ENCODE data around the gene RAB35. TPM values are rescaled to one million over a fixed set of nuclear protein-coding genes. Genes with fewer than 3 reads are reported as not detected.

RAB35 gene
- total RNA-seq, 4 donors from 2014 or later = 31.5 to 39.5 (median 33.8) TPM

GRCh38 chr12:120086801-120087621, 29.5 kb downstream of the RAB35 start:
- intact Hi-C loops (cut with DNase I; ENCODE audit: low total_unique reads) = no loop called here
- H3K4me3 ChIP-seq (ENCODE audit: low read depth, poor library complexity, severe bottlenecking) = no peak overlapping the region
- DNase-seq (ENCODE audit: low spot score in 2 of 2) = peak; percentile 99 to 100
- no peak for TF ChIP-seq POLR2A (IDR thresholded peaks at IDR 0.05)
- peak in 1 of 3 donors; percentile 98 for TF ChIP-seq CTCF (IDR thresholded peaks at IDR 0.05)
- 0 to 1% methylated on average over 29 to 30 of the region's 55 CpGs for WGBS, 2 donors

DNA sequence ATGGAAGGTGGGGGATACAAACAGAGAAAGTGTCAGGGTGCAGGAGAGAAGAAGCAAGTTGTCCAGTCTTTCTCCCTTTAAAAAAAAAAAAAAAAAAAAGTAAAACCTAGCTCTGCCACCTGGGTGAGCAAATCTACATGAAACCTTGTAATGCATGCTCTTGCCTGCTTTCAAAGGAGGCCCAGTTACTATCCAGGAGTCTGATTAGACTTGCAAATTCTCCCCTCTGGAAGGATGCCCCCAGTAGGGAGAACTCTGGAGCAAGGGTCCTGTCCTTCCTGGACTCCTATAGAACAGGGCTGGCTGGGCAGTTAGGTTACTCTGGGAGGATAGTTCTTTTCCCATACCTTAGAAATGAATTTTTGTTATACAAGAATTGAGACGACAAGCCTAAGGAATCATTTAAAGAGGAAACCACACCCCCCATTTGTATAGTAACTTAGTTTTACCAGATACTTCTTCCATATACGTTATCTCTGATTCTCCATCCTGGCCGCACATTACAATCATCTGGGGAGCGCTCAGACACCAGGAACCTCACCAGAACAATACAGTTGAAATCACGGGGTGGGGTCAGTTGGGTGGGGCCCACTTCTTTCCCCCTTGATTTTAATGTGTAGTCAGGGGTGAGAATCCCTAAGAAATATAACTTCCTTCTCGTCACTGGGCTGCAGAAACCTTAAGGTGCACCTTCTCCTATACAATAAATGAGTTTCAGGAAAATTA, 30.5 kb downstream of the RAB35 start:
- 40 to 44% methylated on average over 6 of the region's 6 CpGs for WGBS, 2 donors
- intact Hi-C loops (cut with DNase I; ENCODE audit: low total_unique reads) = no loop called here
- no peak for DNase-seq (ENCODE audit: low spot score in 2 of 2)
- no peak for TF ChIP-seq POLR2A (IDR thresholded peaks at IDR 0.05)
- no peak for TF ChIP-seq CTCF (IDR thresholded peaks at IDR 0.05)
- H3K4me3 ChIP-seq (ENCODE audit: low read depth, poor library complexity, severe bottlenecking) = no peak overlapping the region

DNA sequence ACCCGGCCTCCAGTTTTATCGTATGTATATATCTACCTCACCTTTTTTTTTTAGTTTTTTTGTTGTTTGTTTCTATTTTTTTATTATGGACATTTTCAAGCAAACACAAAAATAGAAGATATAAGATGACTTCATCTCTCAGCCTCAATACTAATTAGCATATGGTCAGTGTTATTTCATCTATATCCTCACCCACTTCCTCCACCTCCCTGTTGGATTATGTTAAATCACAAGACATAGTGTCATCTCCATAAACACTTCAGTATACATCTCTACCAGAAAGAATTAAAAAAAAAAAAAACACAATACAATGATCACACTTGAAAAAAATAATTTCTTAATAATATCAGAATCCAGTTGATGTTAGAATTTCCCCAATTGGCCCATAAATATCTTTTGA, 34.9 kb downstream of the RAB35 start:
- H3K4me3 ChIP-seq (ENCODE audit: low read depth, poor library complexity, severe bottlenecking) = no peak overlapping the region
- DNase-seq (ENCODE audit: low spot score in 2 of 2) = no peak
- intact Hi-C loops (cut with DNase I; ENCODE audit: low total_unique reads) = no loop called here
- TF ChIP-seq POLR2A (IDR thresholded peaks at IDR 0.05) (no peak), CTCF (IDR thresholded peaks at IDR 0.05) (no peak)
- 93 to 94% methylated on average over 2 of the region's 2 CpGs for WGBS, 2 donors

GRCh38 chr12:120079411-120080400, 36.8 kb downstream of the RAB35 start:
- no peak overlapping the region for H3K4me3 ChIP-seq (ENCODE audit: low read depth, poor library complexity, severe bottlenecking)
- peak in 1 of 2 donors; percentile 80 for DNase-seq (ENCODE audit: low spot score in 2 of 2)
- 47 to 52% methylated on average over 9 of the region's 9 CpGs for WGBS, 2 donors
- intact Hi-C loops (cut with DNase I; ENCODE audit: low total_unique reads) = no loop called here
- no peak for TF ChIP-seq CTCF (IDR thresholded peaks at IDR 0.05)
- no peak for TF ChIP-seq POLR2A (IDR thresholded peaks at IDR 0.05)

DNA sequence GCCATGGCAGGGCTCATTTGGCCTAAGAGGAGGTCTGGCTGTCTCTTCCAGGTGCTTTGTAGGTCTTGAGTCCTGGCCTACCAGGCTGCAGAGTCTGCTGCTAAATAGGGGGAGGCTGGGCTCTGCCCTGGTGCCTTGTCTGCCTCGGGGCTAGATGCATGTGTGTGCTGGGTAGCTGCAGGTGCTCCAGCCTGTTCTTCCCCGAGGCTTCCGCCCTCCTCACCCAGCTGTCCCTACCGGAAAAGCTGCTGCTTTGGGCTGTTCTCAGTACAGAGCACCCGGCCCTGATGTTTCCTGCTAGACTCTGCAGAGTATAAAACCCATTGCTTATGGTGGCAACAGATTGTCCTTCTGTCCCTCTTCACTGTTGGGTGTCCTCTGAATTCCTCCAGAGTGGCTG, 37.7 kb downstream of the RAB35 start:
- 47 to 55% methylated on average over 5 of the region's 5 CpGs for WGBS, 2 donors
- intact Hi-C loops (cut with DNase I; ENCODE audit: low total_unique reads) = no loop called here
- H3K4me3 ChIP-seq (ENCODE audit: low read depth, poor library complexity, severe bottlenecking) = no peak overlapping the region
- peak in 1 of 2 donors; percentile 75 for DNase-seq (ENCODE audit: low spot score in 2 of 2)
- TF ChIP-seq POLR2A (IDR thresholded peaks at IDR 0.05) (no peak), CTCF (IDR thresholded peaks at IDR 0.05) (no peak)

Measured in lower leg skin (tissue), 4 donors.